GM18861 (cell line): Measurements from ENCODE around the gene MPHOSPH6.
"Not testable (repeated sequence)": the region's sequence is repeated elsewhere in the genome, so short reads cannot be mapped to it uniquely, and the experiment has no call there.

Experiments used
- ATAC-seq: cut with Tn5 transposase; IDR thresholded peaks from one replicate; pipeline ENCODE4 v1.9.1; 2021; ENCODE audit not compliant: unreplicated experiment

MPHOSPH6 gene

DNA sequence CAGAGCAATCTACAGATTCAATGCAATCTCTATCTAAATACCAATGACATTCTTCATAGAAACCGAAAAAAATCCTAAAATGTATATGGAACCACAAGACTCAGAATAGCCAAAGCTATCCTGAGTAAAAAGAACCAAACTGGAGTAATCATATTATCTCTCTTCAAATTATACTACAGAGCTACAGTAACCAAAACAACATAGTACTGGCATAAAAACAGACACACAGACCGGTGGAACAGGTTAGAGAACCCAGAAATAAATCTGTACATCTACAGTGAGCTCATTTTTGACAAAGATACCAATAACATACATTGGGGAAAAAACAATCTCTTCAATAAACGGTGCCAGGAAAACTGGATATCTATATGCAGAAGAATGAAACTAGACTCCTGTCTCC is 45.4 kb downstream of the MPHOSPH6 start:
- no peak for ATAC-seq

DNA sequence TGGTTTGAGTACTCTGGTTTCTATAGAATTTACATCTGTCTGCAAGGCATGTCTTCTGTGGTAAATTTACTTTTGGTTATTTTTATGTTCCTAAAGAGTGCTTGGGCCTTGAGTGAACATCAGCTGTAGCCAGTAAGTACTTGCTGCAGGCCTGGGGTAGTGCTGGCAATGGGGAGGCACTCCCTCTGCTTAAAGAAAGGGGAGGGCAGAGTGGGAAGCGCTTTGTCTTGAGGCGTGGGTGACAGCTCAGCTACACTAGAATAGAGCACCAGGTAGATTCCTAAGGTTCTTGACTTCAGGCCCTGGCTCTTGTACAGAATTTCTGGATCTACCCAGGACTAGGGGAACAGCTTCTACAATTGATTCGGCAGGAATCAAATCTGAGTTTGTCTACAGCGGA is 50.6 kb downstream of the MPHOSPH6 start:
- no peak for ATAC-seq

DNA sequence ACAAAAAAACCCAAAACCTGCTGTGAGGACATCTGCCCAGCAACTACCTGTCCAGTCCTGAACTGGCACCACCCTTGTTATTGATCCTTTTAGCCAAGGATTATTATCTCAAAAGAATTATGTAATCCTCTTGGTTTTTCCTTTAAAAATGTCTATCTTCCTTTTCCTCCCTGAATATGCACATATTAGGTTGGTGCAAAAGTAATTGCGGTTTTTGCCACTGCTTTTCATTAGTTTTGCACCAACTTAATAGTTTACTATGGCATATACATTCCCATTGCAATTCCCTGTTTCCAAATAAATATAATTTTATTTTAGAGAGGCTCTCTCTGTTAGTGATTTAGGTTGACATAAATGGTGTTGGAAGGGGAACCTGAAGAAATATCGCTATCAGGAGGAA is 51.3 kb downstream of the MPHOSPH6 start:
- ATAC-seq, result no peak

DNA sequence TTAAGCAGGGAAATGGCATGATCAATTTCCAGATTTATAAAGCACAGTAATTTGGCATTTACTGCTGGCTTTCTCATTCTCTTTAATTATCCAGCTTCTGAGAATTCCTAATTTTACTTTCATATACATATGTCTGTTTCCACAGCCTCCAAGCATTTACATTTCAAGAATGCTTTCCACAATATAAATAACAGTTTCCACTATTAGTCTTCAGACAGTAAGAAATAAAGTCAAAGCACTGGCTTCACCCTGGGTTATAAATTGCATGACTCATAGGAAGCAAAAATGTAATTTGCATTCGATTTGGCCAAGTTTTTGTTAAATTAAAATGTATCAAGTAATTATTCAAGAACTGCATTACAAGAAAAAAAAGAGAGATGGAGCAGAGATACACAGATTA is 53.5 kb downstream of the MPHOSPH6 start:
- ATAC-seq, result no peak

DNA sequence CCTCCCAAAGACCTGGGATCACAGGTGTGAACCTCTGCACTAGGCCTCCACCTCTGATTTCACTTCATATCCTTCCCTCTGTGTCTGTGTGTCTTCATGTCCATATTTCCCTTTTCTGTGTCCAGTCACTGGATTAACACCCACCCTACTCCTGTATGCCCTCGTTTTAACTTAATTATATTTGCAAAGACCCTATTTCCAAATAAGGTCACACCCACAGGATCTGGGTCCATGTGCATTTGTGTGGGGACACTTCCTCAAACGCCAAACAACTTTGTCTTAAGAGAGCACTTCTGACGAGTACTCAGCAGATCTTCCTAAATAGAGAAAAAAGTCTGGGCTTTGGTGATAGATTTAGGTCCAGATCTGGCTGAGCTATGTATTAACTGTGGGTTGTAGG is 56.3 kb downstream of the MPHOSPH6 start:
- no peak for ATAC-seq

DNA sequence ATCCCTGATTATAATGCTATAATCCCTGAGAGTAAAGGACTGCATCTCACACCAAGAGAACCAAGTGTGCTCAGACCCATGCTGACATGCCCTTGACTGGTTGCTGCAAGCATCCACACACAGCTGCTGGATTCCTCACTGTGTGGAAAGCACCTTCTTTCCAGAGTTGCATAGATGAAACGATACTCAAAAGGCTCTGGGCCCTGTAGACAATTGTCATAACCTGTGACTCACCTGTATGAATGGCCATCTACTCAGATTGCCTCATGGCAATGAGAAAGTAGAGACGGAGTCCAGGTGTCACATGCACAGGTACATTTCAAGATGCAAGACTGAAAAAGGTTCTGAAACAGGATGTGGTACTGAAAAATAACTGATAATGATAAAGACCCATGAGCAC is 58.1 kb downstream of the MPHOSPH6 start:
- ATAC-seq, result no peak

DNA sequence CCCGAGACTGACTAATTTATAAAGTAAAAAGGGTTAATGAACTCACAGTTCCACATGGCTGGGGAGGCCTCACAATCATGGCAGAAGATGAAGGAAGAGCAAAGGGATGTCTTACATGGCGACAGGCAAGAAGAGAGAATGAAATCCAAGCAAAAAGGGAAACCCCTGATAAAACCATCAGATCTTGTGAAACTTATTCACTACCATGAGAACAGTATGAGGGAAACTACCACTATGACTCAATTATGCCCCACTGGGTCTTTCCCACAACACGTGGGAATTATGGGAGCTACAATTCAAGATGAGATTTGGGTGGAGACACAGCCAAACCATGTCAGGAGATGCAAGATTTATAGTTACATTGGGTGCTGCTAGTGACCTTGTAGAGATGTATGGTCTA is 60.8 kb downstream of the MPHOSPH6 start:
- not testable (repeated sequence) for ATAC-seq

DNA sequence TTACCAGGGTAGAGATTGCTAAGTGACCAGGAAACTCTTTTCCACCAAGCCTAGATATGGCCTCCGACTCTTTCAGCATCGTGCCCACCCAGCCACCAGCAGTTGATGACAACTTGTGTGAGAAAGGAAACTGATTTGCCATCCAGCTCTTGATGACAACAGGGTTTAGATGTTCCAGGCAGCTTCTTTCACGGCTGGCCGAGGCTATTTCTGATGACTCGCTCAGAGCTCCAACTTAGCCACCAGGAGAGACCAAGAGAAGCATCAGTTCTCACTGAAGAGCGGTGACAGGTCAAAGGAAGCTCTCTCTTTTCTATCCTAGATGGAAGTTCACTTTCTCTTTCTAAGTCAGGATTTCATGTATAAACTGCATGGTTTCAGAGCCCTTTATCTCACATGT is 61.2 kb downstream of the MPHOSPH6 start:
- no peak for ATAC-seq

DNA sequence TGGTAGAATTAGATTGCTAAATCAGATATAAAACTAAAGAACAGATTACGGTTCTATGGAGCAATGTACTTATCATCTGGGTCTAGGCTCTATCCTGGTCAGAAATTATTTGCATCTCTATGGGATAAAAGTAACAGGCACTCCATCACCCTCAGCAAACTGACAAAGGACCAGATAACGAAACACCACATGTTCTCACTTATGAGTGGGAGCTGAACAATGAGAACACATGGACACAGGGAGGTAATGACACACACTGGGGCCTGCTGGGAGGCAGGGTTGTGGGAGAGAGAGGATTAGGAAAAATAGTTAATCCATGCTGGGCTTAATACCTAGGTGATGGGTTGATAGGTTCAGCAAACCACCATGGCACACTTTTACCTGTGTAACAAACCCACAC is 61.9 kb downstream of the MPHOSPH6 start:
- ATAC-seq, result no peak

DNA sequence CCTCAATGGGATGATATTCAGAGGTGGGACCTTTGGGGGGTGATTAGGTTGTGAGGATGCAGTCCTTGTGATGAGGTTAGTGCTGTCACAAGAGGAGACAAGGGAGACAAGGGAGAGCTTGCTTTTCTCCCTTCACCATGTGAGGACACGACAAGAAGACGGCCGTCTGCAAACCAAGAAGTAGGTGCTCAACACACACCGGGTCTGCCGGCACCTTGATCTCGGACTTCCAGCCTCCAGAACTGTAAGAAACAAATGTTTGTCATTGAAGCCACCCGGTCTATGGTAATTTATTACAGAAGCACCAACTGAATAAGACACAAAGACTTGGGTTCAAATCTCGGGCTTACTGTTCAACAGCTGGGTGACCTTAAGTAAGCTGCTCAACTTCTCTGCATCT is 64.9 kb downstream of the MPHOSPH6 start:
- ATAC-seq, result no peak
